ENCODE data around the gene FMR1NB.

The FMR1NB gene

DNA sequence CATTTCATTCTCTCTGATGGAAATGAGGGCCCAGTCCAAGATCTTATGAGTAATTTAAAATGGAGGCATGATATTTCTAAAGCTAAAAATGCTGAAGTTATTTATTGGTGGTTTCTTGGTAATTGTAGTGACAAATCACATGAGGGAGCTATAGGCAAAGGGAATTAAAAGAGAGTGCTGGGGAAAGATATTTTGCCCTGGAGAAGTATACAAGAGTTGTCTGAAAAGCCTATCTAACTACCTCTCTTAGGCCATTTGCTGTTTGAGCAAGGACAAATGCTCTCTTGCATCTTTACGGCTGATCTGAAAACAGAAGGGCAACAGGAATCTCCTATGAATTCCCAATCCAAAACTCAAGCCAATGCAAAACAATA, 89.4 kb downstream of the FMR1NB start:
- Histone ChIP-seq H3K36me3 (ENCODE audit: control insufficient read depth in 2 of 2, insufficient read depth in 1 of 2, low read length in 2 of 2) (no peaks in the 10 kb centered on the region), H3K4me1 (ENCODE audit: control insufficient read depth, insufficient read depth, low read length) (no peaks in the 10 kb centered on the region), H3K4me3 (ENCODE audit: low read depth, low read length) (no peak overlapping the region), H3K27ac (ENCODE audit: extremely low read depth, low read depth, low read length) (no peak overlapping the region), H3K9me3 (ENCODE audit: control insufficient read depth, insufficient read depth, low read depth, low read length) (no peaks in the 10 kb centered on the region; the same call in 1 of the 2 replicates)
- ChIA-PET CTCF (interaction anchor here (0.9 kb wide), 1 partner anchor 1401 kb away, joined by 4 read pairs; no protein-coding TSS in a partner anchor), POLR2A (no interaction called here)
- TF ChIP-seq HOXA7 (CRISPR knock-in tag; IDR thresholded peaks at IDR 0.05; ENCODE audit: borderline replicate concordance) (no peak), ZNF548 (tag by site-specific recombination; IDR thresholded peaks at IDR 0.05) (no peak), HOXD13 (CRISPR knock-in tag; IDR thresholded peaks at IDR 0.05; ENCODE audit: borderline replicate concordance) (no peak), ZNF501 (tag by site-specific recombination; IDR thresholded peaks at IDR 0.05) (no peak), ZNF558 (tag by site-specific recombination; IDR thresholded peaks at IDR 0.05) (no peak), ZNF184 (tag by site-specific recombination; IDR thresholded peaks at IDR 0.05) (no peak), KLF8 (tag by site-specific recombination; IDR thresholded peaks at IDR 0.05) (no peak), ZSCAN16 (tag by site-specific recombination; IDR thresholded peaks at IDR 0.05) (no peak), HOXC10 (CRISPR knock-in tag; IDR thresholded peaks at IDR 0.05) (no peak), ZNF335 (tag by site-specific recombination; conservative IDR thresholded peaks at IDR 0.05) (no peak)
- TF ChIP-seq, protein P1, sequence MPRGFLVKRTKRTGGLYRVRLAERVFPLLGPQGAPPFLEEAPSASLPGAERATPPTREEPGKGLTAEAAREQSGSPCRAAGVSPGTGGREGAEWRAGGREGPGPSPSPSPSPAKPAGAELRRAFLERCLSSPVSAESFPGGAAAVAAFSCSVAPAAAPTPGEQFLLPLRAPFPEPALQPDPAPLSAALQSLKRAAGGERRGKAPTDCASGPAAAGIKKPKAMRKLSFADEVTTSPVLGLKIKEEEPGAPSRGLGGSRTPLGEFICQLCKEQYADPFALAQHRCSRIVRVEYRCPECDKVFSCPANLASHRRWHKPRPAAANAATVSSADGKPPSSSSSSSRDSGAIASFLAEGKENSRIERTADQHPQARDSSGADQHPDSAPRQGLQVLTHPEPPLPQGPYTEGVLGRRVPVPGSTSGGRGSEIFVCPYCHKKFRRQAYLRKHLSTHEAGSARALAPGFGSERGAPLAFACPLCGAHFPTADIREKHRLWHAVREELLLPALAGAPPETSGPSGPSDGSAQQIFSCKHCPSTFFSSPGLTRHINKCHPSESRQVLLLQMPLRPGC (tag by site-specific recombination; IDR thresholded peaks at IDR 0.05) = no peak
- TF ChIP-seq, protein P2, sequence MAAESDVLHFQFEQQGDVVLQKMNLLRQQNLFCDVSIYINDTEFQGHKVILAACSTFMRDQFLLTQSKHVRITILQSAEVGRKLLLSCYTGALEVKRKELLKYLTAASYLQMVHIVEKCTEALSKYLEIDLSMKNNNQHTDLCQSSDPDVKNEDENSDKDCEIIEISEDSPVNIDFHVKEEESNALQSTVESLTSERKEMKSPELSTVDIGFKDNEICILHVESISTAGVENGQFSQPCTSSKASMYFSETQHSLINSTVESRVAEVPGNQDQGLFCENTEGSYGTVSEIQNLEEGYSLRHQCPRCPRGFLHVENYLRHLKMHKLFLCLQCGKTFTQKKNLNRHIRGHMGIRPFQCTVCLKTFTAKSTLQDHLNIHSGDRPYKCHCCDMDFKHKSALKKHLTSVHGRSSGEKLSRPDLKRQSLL (tag by site-specific recombination; IDR thresholded peaks at IDR 0.05) = no peak
- TF ChIP-seq, protein P3, sequence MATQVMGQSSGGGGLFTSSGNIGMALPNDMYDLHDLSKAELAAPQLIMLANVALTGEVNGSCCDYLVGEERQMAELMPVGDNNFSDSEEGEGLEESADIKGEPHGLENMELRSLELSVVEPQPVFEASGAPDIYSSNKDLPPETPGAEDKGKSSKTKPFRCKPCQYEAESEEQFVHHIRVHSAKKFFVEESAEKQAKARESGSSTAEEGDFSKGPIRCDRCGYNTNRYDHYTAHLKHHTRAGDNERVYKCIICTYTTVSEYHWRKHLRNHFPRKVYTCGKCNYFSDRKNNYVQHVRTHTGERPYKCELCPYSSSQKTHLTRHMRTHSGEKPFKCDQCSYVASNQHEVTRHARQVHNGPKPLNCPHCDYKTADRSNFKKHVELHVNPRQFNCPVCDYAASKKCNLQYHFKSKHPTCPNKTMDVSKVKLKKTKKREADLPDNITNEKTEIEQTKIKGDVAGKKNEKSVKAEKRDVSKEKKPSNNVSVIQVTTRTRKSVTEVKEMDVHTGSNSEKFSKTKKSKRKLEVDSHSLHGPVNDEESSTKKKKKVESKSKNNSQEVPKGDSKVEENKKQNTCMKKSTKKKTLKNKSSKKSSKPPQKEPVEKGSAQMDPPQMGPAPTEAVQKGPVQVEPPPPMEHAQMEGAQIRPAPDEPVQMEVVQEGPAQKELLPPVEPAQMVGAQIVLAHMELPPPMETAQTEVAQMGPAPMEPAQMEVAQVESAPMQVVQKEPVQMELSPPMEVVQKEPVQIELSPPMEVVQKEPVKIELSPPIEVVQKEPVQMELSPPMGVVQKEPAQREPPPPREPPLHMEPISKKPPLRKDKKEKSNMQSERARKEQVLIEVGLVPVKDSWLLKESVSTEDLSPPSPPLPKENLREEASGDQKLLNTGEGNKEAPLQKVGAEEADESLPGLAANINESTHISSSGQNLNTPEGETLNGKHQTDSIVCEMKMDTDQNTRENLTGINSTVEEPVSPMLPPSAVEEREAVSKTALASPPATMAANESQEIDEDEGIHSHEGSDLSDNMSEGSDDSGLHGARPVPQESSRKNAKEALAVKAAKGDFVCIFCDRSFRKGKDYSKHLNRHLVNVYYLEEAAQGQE (tag by site-specific recombination; IDR thresholded peaks at IDR 0.05) = no peak
- TF ChIP-seq, protein P4, sequence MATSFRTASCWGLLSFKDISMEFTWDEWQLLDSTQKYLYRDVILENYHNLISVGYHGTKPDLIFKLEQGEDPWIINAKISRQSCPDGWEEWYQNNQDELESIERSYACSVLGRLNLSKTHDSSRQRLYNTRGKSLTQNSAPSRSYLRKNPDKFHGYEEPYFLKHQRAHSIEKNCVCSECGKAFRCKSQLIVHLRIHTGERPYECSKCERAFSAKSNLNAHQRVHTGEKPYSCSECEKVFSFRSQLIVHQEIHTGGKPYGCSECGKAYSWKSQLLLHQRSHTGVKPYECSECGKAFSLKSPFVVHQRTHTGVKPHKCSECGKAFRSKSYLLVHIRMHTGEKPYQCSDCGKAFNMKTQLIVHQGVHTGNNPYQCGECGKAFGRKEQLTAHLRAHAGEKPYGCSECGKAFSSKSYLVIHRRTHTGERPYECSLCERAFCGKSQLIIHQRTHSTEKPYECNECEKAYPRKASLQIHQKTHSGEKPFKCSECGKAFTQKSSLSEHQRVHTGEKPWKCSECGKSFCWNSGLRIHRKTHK (tag by site-specific recombination; IDR thresholded peaks at IDR 0.05) = no peak
- TF ChIP-seq, protein P5, sequence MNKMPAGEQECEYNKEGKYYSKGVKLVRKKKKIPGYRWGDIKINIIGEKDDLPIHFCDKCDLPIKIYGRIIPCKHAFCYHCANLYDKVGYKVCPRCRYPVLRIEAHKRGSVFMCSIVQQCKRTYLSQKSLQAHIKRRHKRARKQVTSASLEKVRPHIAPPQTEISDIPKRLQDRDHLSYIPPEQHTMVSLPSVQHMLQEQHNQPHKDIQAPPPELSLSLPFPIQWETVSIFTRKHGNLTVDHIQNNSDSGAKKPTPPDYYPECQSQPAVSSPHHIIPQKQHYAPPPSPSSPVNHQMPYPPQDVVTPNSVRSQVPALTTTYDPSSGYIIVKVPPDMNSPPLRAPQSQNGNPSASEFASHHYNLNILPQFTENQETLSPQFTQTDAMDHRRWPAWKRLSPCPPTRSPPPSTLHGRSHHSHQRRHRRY (tag by site-specific recombination; IDR thresholded peaks at IDR 0.05) = no peak
